ENCODE measurements around the gene MOCS1. TPM values are rescaled to one million over a fixed set of nuclear protein-coding genes. Genes with fewer than 3 reads are reported as not detected.

Gene MOCS1
- total RNA-seq, 1 donor from 2014 or later = 3.8 TPM

DNA sequence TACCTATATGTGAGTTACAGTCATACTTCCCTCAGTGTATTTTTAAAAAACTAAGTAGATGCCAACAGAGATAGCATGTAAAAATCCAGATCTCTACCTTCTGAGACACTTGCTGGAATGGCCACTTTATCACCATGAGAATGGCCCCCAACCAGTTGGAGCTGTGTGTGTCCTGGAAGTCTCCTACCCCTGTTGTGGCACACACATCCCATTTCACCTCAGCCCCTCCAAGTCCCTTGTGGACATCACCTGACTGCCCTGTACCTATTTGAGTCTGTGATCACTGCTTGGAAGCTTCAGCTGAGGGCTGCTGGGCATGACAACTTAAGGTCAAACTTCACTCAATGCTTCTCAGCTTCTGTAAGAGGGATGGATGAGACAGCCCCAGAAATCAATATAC lies 24.1 kb downstream of the MOCS1 start:
- H3K27ac Mint-ChIP-seq = no peak overlapping the region
- H3K9me3 Mint-ChIP-seq = no peaks in the 10 kb centered on the region
- H3K4me3 Mint-ChIP-seq = no peak overlapping the region
- no peaks in the 10 kb centered on the region for H3K36me3 Mint-ChIP-seq
- DNase-seq (ENCODE audit: low spot score in 2 of 2, unreplicated experiment in 2 of 2) = no peak
- TF ChIP-seq, protein P1, sequence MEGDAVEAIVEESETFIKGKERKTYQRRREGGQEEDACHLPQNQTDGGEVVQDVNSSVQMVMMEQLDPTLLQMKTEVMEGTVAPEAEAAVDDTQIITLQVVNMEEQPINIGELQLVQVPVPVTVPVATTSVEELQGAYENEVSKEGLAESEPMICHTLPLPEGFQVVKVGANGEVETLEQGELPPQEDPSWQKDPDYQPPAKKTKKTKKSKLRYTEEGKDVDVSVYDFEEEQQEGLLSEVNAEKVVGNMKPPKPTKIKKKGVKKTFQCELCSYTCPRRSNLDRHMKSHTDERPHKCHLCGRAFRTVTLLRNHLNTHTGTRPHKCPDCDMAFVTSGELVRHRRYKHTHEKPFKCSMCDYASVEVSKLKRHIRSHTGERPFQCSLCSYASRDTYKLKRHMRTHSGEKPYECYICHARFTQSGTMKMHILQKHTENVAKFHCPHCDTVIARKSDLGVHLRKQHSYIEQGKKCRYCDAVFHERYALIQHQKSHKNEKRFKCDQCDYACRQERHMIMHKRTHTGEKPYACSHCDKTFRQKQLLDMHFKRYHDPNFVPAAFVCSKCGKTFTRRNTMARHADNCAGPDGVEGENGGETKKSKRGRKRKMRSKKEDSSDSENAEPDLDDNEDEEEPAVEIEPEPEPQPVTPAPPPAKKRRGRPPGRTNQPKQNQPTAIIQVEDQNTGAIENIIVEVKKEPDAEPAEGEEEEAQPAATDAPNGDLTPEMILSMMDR (IDR thresholded peaks at IDR 0.05; ENCODE audit: unreplicated experiment) = no peak
- H3K4me1 Mint-ChIP-seq = no peaks in the 10 kb centered on the region
- H3K27me3 Mint-ChIP-seq (ENCODE audit: low read depth) = no peaks in the 10 kb centered on the region

DNA sequence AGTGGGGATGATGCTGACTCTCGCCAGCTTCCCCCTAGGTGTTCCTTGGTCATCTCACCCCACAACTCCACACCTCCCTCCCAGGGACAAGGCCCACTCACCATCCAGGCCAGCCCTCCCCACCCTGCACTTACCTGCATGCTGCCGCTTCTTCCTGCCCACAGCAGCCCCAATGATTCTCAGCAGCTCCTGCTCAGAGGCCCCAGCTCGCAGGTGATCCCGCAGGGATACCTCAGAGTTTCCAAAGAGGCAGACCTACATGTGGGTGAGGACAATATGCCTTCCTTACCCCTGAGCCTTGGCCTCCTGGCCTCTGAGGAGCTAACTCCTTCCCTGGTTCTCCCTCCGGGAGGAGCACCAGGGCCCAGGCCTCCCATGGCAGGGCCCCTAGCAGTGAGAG lies 24.6 kb downstream of the MOCS1 start:
- TF ChIP-seq, protein P1 (IDR thresholded peaks at IDR 0.05; ENCODE audit: unreplicated experiment) = no peak
- Mint-ChIP-seq H3K4me3 (no peak overlapping the region), H3K27ac (no peak overlapping the region), H3K27me3 (ENCODE audit: low read depth) (no peaks in the 10 kb centered on the region), H3K4me1 (no peaks in the 10 kb centered on the region), H3K36me3 (no peaks in the 10 kb centered on the region), H3K9me3 (no peaks in the 10 kb centered on the region)
- no peak for DNase-seq (ENCODE audit: low spot score in 2 of 2, unreplicated experiment in 2 of 2)

DNA sequence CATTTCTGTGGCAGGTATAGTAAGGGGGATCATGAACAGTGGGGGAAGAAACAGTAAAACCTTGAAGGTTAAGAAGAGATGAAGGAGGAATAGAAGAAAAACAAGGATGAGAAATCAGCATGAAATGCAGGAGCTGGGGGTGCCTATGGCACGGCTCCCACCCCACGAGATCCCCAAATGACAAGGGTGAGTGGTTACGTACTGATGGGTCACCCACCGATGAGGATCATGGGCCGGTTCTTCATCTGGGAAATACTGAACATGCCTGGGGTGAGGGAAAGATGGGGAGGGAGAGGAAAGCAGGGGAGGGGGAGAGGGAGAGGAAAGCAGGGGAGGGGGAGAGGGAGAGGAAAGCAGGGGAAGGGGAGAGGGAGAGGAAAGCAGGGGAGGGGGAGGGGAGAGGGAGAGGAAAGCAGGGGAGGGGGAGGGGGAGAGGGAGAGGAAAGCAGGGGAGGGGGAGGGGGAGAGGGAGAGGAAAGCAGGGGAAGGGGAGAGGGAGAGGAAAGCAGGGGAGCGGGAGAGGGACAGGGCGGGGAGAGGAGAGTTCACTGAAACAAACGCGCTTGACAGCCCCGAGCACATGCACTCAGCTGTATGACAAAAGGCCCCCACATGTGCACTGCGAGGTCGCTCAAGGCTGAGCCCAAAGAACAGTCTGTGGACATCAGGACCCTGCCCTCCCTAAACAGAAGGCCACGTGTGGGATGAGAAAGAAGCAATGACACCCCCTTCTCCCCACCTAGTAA lies 25.3 kb downstream of the MOCS1 start:
- H3K4me1 Mint-ChIP-seq = no peaks in the 10 kb centered on the region
- no peaks in the 10 kb centered on the region for H3K36me3 Mint-ChIP-seq
- H3K9me3 Mint-ChIP-seq = no peaks in the 10 kb centered on the region
- DNase-seq (ENCODE audit: low spot score in 2 of 2, unreplicated experiment in 2 of 2) = no peak
- H3K27ac Mint-ChIP-seq = no peak overlapping the region
- TF ChIP-seq, protein P1 (IDR thresholded peaks at IDR 0.05; ENCODE audit: unreplicated experiment) = no peak
- no peaks in the 10 kb centered on the region for H3K27me3 Mint-ChIP-seq (ENCODE audit: low read depth)
- H3K4me3 Mint-ChIP-seq = no peak overlapping the region

DNA sequence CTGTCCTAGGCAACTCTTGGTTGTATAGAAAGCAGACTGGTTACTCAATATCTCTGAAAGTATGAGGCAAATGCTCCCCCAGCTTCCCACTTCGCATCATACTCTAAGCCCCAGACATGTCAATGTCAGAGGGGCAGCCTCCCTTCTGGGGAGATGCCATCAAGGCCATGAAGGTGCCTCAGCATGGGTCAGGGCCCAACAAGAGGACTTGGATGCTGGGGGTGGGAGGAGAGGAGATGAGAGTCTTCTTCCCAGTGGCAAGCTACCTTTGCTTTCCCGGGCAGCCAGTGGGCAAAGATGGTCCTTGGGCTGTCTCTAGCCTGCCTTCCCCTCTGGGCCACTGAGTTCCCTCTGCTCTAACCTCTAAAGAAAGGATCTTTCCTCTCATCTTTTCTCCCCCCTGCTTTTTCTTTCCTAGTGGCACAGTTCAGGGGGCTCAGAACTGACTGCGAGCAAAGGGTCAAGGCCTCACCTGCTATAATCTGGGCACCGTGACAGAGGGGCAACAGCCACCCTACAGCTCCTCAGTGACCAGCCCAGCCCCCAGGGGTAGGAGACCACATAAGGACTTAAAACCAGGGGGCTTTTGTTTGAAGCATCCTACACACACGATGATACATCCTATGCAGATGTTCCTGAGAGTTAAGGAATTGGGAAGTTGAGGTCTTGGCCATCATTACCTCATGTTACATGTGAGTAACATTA lies 26.2 kb downstream of the MOCS1 start:
- TF ChIP-seq, protein P1 (IDR thresholded peaks at IDR 0.05; ENCODE audit: unreplicated experiment) = no peak
- Mint-ChIP-seq H3K27me3 (ENCODE audit: low read depth) (no peaks in the 10 kb centered on the region), H3K4me1 (no peaks in the 10 kb centered on the region), H3K4me3 (no peak overlapping the region), H3K27ac (no peak overlapping the region), H3K36me3 (peaks cover under 1% of the 10 kb centered on the region), H3K9me3 (no peaks in the 10 kb centered on the region)
- DNase-seq (ENCODE audit: low spot score in 2 of 2, unreplicated experiment in 2 of 2) = no peak

DNA sequence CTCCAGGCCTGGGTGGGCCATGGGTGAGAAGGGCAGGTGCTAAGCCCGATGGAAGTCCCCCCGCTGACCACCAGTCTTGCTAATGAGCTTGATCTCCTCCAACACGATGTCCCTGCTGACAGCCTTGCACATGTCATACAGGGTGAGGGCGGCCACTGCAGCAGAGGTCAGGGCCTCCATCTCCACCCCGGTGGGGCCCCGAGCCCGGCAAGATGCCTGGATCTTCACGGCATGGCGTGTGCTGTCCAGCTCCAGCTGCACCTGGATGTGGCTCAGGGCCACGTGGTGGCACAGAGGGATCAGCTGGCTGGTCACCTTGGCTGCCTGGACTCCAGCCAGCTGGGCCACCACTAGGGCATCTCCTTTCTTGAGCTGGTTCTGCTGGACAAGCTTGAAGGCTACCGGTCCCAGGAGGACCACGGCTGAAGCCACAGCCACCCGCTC lies 27.9 kb downstream of the MOCS1 start:
- no peak for DNase-seq (ENCODE audit: low spot score in 2 of 2, unreplicated experiment in 2 of 2)
- no peaks in the 10 kb centered on the region for H3K4me1 Mint-ChIP-seq
- TF ChIP-seq, protein P1 (IDR thresholded peaks at IDR 0.05; ENCODE audit: unreplicated experiment) = no peak
- H3K4me3 Mint-ChIP-seq = no peak overlapping the region
- no peaks in the 10 kb centered on the region for H3K27me3 Mint-ChIP-seq (ENCODE audit: low read depth)
- peaks cover 6% of the 10 kb centered on the region for H3K36me3 Mint-ChIP-seq
- no peaks in the 10 kb centered on the region for H3K9me3 Mint-ChIP-seq
- H3K27ac Mint-ChIP-seq = no peak overlapping the region

Measured in mesothelial cell of epicardium (in vitro differentiated cells).